SJCRH30 (cell line): ENCODE results near the gene GLG1. TPM values are rescaled to one million over a fixed set of nuclear protein-coding genes. Genes with fewer than 3 reads are reported as not detected.
"Not testable (repeated sequence)": the region's sequence is repeated elsewhere in the genome, so short reads cannot be mapped to it uniquely, and the experiment has no call there.

Experiments
- DNase-seq, 2 experiments: peaks; one replicate each; pipeline ENCODE4 v3.0.0-alpha.2; 2015 to 2020
- H3K27ac ChIP-seq: fragments of 250-450 bp; sonication (Bioruptor Pico); 2 replicates; pipeline ENCODE4 v1.5.1; 2020; ENCODE audit warnings: mild to moderate bottlenecking, moderate library complexity
- H3K27me3 ChIP-seq: fragments of 250-450 bp; sonication (Bioruptor Pico); 2 replicates; pipeline ENCODE4 v1.5.1; 2020; ENCODE audit warnings: mild to moderate bottlenecking, moderate library complexity
- H3K36me3 ChIP-seq: fragments of 250-450 bp; sonication (Bioruptor Pico); 2 replicates; pipeline ENCODE4 v1.5.1; 2020; ENCODE audit warnings: mild to moderate bottlenecking, moderate library complexity
- H3K4me1 ChIP-seq: fragments of 250-450 bp; sonication (Bioruptor Pico); 2 replicates; pipeline ENCODE4 v1.5.1; 2020; ENCODE audit warnings: mild to moderate bottlenecking, moderate library complexity
- H3K4me3 ChIP-seq: fragments of 250-450 bp; sonication (Bioruptor Pico); 2 replicates; pipeline ENCODE4 v1.5.1; 2020; ENCODE audit warnings: mild to moderate bottlenecking, moderate library complexity
- H3K9me3 ChIP-seq: fragments of 250-450 bp; sonication (Bioruptor Pico); replicated peaks from 2 replicates; pipeline ENCODE4 v1.5.1; 2020; ENCODE audit warnings: mild to moderate bottlenecking, moderate library complexity
- total RNA-seq: library from RNA; depleted of rRNA; stranded (reverse); fragments of >200 nt; shearing (Covaris generic); gene quantifications from 2 replicates; pipeline ENCODE4 v1.2.3, GENCODE V29; 2014

Gene GLG1
- total RNA-seq, 1 experiment from 2014 or later = 45.4 TPM

DNA sequence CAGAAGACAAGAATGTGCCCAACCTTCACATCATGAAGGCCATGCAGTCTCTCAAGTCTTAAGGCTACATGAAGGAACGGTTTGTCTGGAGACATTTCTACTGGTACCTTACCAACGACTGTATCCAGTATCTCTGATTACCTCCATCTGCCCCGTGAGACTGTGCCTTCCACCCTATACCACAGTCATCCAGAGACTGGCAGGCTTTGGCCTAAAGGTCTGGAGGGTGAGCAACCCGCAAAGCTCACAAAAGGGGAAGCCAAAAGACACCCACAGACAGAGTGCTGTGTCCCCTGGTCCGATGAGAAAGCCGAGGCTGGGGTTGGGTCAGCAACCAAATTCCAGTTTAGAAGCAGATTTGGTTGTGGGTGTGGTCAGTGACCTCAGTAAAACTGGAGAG, 54.6 kb downstream of the GLG1 start:
- H3K36me3 ChIP-seq, H3K4me1 ChIP-seq, H3K4me3 ChIP-seq, DNase-seq, H3K9me3 ChIP-seq, H3K27ac ChIP-seq, H3K27me3 ChIP-seq: not testable (repeated sequence)

DNA sequence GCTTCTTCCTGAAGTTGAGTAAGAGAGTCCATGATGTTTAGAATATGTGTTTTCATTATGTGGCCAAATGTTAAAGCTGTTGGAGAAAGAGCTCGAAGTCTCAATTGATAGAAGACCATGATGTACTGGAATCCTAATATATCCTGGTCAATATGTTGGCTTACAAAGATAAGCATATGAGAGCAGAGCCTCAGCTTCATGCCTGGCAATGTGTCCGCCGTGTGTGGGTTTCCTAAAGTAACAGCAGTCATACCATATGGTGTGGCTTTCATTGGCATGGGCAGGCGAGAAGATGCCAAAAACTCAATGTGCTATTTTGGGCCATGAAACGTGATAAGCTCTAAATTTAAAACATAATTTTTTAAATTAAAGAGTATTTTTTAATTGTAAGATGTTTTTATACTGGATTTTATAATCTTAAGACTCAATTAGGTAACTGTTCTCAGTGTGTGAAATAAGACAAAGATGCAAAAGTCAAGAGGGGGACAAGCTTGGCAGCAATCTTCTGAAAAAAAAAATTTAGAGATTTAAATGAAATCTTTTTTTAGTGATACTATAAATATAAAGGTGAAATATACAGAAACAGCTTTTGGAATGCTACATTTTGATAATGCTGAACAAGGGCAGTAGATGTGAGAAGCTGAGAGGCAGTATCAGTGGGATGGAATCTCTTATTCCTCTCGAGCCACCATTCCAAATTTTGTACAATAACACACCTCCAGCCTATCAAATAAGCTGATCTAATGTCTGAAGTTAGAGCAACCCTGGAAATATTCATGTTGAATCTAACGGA, 56.5 kb downstream of the GLG1 start:
- not testable (repeated sequence) for H3K27ac ChIP-seq, DNase-seq, H3K4me1 ChIP-seq, H3K9me3 ChIP-seq, H3K36me3 ChIP-seq, H3K4me3 ChIP-seq, H3K27me3 ChIP-seq

DNA sequence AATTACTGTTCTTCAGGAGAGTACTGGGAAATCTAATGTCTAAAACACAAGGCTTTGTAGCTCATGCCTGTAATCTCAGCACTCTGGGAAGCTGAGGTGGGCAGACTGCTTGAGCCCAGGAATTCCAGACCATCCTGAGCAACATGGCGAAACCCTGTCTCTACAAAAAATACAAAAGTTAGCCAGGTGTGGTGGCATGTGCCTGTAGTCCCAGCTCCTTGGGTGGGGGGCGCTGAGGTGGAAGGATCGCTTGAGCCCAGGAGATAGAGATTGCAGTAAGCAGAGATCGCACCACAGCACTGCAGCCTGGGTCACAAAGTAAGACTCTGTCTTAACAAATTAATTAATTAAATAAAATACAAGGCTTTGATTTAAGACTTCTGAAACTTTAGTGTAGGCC, 60.8 kb downstream of the GLG1 start:
- H3K4me1 ChIP-seq, H3K9me3 ChIP-seq, H3K4me3 ChIP-seq, H3K27ac ChIP-seq, DNase-seq, H3K27me3 ChIP-seq, H3K36me3 ChIP-seq: not testable (repeated sequence)

DNA sequence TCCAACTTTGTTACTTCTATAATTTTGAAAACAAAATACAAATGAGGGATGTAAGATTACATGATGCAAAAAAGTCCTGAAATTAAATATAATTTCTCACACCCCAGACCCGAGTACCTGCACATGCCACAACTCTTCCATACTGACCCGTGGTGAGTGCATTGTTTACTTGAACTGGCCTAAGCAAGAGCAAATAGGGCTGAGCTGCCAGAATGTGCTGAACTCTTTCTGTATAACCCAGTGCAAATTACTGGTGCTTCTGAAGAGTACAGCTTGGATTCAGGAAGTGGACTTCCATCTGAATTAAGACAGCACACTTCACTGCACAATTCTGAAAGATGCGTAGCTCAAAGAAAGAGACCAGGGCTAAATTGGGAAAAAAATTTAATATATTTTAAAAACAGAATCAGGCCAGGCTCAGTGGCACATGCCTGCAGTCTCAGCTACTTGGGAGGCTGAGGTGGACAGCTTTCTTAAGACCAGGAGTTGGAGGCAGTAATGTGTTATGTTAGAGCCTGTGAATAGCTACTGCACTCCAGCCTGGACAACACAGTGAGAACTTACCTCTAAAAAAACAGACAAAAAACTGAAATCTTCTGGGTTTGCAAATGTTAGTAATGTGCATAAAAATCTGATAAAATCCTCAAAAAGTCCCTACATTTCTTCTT, 63.9 kb downstream of the GLG1 start:
- H3K27me3 ChIP-seq, H3K27ac ChIP-seq, DNase-seq, H3K36me3 ChIP-seq, H3K4me1 ChIP-seq, H3K4me3 ChIP-seq, H3K9me3 ChIP-seq: not testable (repeated sequence)

DNA sequence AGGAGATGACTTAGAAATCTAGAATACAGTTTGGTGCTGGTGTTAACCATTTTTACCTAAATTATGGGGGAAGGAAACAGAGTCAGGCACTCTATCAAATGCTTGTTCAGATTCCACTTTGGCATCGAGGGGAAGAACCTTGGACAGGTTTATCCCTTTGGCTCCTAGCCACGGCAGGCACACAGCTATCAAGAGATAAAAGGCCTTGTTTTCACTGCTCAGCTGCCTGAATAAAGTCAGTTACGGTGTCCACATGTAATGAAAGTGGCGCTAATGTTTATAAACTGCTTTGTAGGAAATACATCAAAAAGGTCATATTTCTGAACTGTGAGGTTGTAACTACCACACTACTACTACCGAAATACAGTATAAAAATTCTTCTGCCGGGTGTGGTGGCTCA, 66.3 kb downstream of the GLG1 start:
- not testable (repeated sequence) for H3K27ac ChIP-seq, H3K36me3 ChIP-seq

DNA sequence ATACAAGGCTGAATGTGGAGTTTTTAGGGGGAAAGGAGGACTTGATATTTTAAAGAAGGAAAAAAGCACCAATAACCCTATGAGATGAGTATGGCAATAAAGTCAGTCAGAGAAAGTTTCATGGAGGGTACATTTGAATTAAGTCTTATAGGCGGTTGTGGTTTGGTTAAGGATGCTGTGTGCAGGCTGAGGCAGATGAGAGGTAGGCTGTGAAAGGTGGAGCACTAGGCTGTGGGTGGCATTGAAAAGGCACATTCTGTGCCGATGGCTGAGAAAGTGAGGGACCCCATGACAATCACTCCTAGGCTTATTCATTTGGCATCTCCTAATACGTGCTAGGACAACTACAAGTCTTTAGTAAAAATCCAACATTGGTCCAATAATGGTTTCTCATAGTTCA, 68.1 kb downstream of the GLG1 start:
- not testable (repeated sequence) for H3K36me3 ChIP-seq, H3K4me3 ChIP-seq, H3K27ac ChIP-seq, H3K4me1 ChIP-seq, H3K27me3 ChIP-seq, H3K9me3 ChIP-seq, DNase-seq

More for the DNA sequence above, 66.3 kb downstream of the GLG1 start:
- not testable (repeated sequence) for H3K4me1 ChIP-seq, H3K9me3 ChIP-seq, DNase-seq, H3K4me3 ChIP-seq, H3K27me3 ChIP-seq

DNA sequence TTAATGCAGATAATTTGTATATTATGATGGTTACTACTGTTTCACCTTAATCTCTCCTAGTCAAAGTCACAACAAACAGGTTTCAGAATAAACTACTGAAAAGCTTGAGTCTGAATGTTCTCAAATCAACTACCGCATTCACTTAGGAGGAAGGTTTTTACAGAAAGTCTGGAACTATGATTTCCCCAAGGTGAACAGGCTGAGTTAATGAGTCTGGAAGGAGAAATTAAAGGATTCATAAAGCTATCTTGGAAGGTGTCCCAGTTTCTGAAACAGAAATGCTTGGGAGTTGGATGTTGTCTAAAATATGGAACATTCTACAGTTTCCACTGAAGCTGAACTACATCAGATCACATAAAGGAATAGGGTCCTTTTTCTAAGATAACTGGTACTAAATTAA, 69.2 kb downstream of the GLG1 start:
- not testable (repeated sequence) for H3K4me3 ChIP-seq, H3K4me1 ChIP-seq, H3K27me3 ChIP-seq, H3K9me3 ChIP-seq, H3K36me3 ChIP-seq, DNase-seq, H3K27ac ChIP-seq

DNA sequence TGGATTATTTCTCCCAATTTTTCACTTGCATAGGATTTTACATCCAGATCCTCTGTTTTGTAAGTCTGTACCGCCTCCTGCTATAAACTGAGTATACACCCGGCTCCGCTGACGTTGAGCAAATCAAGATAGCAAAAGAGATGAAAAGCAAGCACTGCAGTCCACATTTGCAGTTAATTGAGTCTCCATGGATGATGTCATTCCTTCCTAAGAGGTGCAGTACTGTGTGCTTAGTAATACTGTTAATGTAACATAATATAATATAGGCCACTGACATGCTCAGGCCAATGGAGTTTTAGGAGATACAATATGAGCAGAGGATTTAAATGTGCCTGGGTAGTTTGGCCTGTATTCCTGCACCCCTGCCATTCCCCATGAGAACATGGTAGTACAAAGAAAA, 72.3 kb downstream of the GLG1 start:
- not testable (repeated sequence) for H3K9me3 ChIP-seq, H3K36me3 ChIP-seq, H3K27me3 ChIP-seq, H3K4me1 ChIP-seq, H3K4me3 ChIP-seq, H3K27ac ChIP-seq, DNase-seq

DNA sequence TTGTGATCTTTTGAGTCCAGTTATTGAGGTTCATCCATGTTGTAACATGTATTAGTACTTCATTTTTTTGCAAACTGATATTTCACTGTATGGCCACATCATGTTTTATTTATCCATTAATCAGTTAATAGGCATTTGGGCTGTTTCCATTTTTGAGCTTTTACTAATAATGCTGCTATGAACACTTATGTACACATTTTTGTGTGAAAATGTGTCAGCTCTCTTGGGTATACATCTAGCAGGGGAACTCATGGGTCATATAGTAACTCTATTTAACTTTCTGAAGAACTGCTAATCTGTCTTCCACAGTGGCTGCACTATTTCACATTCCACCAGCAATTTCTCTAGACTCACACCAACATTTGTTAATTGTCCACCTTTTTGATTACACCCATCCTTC, 82.0 kb downstream of the GLG1 start:
- no peaks in the 10 kb centered on the region for H3K27me3 ChIP-seq
- no peak overlapping the region for H3K4me3 ChIP-seq
- no peaks in the 10 kb centered on the region for H3K4me1 ChIP-seq
- no peak for DNase-seq
- H3K27ac ChIP-seq = no peak overlapping the region
- no peaks in the 10 kb centered on the region for H3K36me3 ChIP-seq
- H3K9me3 ChIP-seq = no peaks in the 10 kb centered on the region

DNA sequence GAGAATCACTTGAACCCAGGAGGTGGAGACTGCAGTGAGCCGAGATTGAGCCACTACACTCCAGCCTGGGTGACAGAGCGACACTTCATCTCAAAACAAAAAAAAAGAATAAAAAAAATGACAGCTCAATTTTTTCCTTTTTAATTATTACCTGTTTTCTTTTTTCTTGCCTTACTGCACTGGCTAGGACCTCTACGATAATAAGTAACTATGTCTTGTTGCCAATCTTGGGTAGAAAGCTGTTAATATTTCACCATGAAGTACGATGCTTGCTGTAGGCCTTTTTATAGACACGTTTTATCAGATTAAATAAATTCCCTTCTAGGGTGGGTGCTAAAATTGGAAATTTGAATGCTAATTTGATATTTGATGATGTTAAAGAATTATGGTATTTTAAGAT, 82.8 kb downstream of the GLG1 start:
- DNase-seq = no peak
- Histone ChIP-seq H3K36me3 (no peaks in the 10 kb centered on the region), H3K27ac (no peak overlapping the region), H3K4me3 (no peak overlapping the region), H3K27me3 (no peaks in the 10 kb centered on the region), H3K9me3 (no peaks in the 10 kb centered on the region), H3K4me1 (no peaks in the 10 kb centered on the region)

DNA sequence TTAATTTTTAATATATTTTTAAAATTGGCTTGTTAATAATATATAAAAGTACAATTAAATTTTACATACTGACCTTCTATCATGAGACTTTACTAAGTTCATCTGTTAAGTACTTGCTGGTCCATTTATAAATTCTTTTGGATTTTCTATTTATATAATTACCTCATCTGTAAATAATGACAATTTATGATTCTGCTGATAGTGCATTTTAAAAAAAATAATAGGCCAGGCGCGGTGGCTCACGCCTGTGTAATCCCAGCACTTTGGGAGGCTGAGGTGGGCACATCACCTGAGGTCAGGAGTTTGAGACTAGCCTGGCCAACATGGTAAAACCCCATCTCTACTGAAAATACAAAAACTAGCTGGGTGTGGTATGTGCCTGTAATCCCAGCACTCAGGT, 83.2 kb downstream of the GLG1 start:
- not testable (repeated sequence) for H3K27ac ChIP-seq, H3K27me3 ChIP-seq, H3K9me3 ChIP-seq, DNase-seq, H3K4me1 ChIP-seq, H3K36me3 ChIP-seq, H3K4me3 ChIP-seq

DNA sequence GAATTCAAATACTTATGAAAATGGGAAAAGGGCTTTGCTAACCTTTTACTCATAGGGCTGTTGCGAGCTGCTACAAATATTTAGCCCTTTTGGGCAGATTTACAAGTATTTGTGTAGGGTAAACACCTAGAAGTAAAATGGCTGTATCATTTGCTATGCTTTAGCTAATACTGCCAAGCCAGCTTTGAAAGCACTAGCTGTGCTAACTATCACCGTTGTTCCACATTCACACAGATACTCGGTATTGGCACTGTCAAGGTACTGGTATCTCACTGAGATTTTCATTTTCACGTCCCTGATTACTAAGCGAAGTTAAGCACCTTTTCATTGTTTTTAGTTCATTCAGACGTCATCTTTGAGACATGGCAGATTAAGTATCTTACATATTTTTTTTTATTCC, 84.8 kb downstream of the GLG1 start:
- no peaks in the 10 kb centered on the region for H3K9me3 ChIP-seq
- H3K36me3 ChIP-seq = no peaks in the 10 kb centered on the region
- no peak overlapping the region for H3K27ac ChIP-seq
- no peaks in the 10 kb centered on the region for H3K4me1 ChIP-seq
- H3K27me3 ChIP-seq = no peaks in the 10 kb centered on the region
- no peak overlapping the region for H3K4me3 ChIP-seq
- DNase-seq = no peak

DNA sequence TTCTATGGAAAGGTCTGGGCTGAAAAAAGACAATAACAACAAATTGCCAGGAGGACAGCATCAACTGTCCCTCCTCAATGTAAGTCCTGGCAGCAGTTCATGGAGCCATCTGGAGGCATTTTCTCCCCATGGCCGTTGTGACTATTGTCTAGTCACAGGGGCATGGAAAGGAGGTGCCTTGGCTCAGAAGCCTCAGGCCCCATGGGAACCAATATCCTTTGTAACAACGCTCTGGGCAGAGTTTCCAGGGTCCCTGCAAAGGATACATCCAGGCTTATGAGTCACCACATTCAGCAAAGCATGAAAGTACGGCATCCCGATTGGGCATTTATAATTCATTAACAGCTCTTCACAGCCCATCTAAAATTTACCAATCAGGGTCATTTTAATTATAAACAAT, 85.2 kb downstream of the GLG1 start:
- H3K27ac ChIP-seq = no peak overlapping the region
- no peaks in the 10 kb centered on the region for H3K36me3 ChIP-seq
- H3K4me1 ChIP-seq = no peaks in the 10 kb centered on the region
- H3K9me3 ChIP-seq = no peaks in the 10 kb centered on the region
- no peaks in the 10 kb centered on the region for H3K27me3 ChIP-seq
- H3K4me3 ChIP-seq = no peak overlapping the region
- DNase-seq = no peak

DNA sequence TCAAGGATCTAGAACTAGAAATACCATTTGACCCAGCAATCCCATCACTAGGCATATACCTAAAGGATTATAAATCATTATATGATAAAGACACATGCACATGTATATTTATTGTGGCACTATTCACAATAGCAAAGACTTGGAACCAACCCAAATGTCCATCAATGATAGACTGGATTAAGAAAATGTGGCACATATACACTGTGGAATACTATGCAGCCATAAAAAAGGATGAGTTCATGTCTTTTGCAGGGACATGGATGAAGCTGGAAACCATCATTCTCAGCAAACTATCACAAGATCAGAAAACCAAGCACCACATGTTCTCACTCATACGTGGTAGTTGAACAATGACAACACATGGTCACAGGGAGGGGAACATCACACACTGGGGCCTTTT, 88.0 kb downstream of the GLG1 start:
- H3K9me3 ChIP-seq, H3K36me3 ChIP-seq, H3K4me1 ChIP-seq, H3K4me3 ChIP-seq, H3K27me3 ChIP-seq, DNase-seq, H3K27ac ChIP-seq: not testable (repeated sequence)

DNA sequence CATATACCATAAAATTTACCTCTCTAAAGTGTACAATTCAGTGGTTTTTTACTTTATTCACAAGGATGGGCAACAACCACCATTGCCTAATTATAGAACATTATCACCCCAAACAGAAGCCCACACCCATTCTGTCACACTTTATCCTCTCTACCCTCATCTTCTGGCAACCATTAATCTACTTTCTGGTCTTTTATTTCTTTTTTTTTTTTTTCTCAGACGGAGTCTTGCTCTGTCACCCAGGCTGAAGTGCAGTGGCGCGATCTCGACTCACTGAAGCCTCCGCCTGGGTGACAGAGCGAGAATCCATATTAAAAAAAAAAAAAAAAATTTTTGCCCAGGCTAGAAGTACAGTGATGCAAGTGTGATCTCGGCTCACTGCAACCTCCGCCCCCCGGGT, 95.0 kb downstream of the GLG1 start:
- no peaks in the 10 kb centered on the region for H3K9me3 ChIP-seq
- no peak overlapping the region for H3K27ac ChIP-seq
- no peaks in the 10 kb centered on the region for H3K27me3 ChIP-seq
- no peak overlapping the region for H3K4me3 ChIP-seq
- DNase-seq = no peak
- no peaks in the 10 kb centered on the region for H3K36me3 ChIP-seq
- H3K4me1 ChIP-seq = no peaks in the 10 kb centered on the region

DNA sequence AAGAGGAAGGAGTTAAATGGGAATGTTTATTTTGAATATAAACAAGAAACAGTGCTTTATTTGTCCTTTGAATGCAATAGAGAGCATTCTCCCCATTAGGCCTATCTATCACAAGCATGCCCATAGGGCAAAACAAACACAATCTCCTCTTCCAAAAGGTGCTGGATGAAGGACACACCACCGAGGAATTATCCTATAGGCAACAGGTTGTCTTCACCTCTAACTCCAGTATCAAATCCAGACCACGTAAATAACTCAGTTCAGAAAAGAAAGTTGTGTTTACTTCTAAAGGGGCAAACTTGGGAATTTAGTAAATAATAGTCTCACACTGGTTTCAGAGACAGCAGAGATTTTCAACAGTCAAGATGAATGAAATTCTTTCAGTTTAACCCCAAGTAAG, 101.9 kb downstream of the GLG1 start:
- Histone ChIP-seq H3K36me3 (no peaks in the 10 kb centered on the region), H3K27ac (no peak overlapping the region), H3K9me3 (no peaks in the 10 kb centered on the region), H3K4me3 (no peak overlapping the region), H3K27me3 (no peaks in the 10 kb centered on the region), H3K4me1 (no peaks in the 10 kb centered on the region)
- DNase-seq = no peak
